Endothelial cell (in vitro differentiated cells): ENCODE measurements around the gene MAP4K1. TPM values are rescaled to one million over a fixed set of nuclear protein-coding genes. Genes with fewer than 3 reads are reported as not detected.
A peak's percentile ranks its signal among the peaks of the same experiment; 100 is the strongest.

Source experiments
- DNase-seq: peaks from one replicate; pipeline ENCODE4 v3.0.0; 2021; ENCODE audit warnings: low spot score
- H3K27ac Mint-ChIP-seq: one replicate; pipeline ENCODE4 v1.8.0; 2021; ENCODE audit warnings: mixed read lengths, inconsistent platforms; ENCODE audit not compliant: unreplicated experiment
- H3K27me3 Mint-ChIP-seq: one replicate; pipeline ENCODE4 v1.8.0; 2021; ENCODE audit warnings: mild to moderate bottlenecking, moderate library complexity, mixed read lengths, inconsistent platforms; ENCODE audit not compliant: unreplicated experiment
- H3K36me3 Mint-ChIP-seq: one replicate; pipeline ENCODE4 v1.8.0; 2021; ENCODE audit warnings: mild to moderate bottlenecking, low read depth, mixed read lengths, inconsistent platforms; ENCODE audit not compliant: unreplicated experiment
- H3K4me1 Mint-ChIP-seq: one replicate; pipeline ENCODE4 v1.8.0; 2021; ENCODE audit warnings: mild to moderate bottlenecking, mixed read lengths, inconsistent platforms; ENCODE audit not compliant: unreplicated experiment
- H3K4me3 Mint-ChIP-seq: one replicate; pipeline ENCODE4 v1.8.0; 2021; ENCODE audit warnings: mild to moderate bottlenecking, mixed read lengths, inconsistent platforms; ENCODE audit not compliant: unreplicated experiment
- H3K9me3 Mint-ChIP-seq: one replicate; pipeline ENCODE4 v1.8.0; 2021; ENCODE audit warnings: mixed read lengths, inconsistent platforms; ENCODE audit not compliant: unreplicated experiment
- total RNA-seq: library from RNA; stranded (reverse); fragmentation: NEBNext Ultra II Directional; extraction: Animal tissue kit (Norgen Biotek cat#: 25700); gene quantifications from one replicate; pipeline ENCODE4 v1.2.1, GENCODE V29; 2021; ENCODE audit not compliant: unreplicated experiment
- TF ChIP-seq, protein P1 (sequence below): fragments of 200-600 bp; sonication (generic); IDR thresholded peaks from one replicate; pipeline ENCODE4 v1.5.0; 2021; ENCODE audit warnings: antibody characterized with exemption; ENCODE audit not compliant: unreplicated experiment

The MAP4K1 gene
- total RNA-seq, 1 donor from 2014 or later, result 7.5 TPM

- Mint-ChIP-seq H3K9me3 (peaks cover 5% of the 10 kb centered on the region), H3K4me3 (peak overlapping the region; percentile 100), H3K4me1 (peaks cover 53% of the 10 kb centered on the region), H3K27me3 (peaks cover 19% of the 10 kb centered on the region), H3K27ac (peak overlapping the region; percentile 98), H3K36me3 (peaks cover 17% of the 10 kb centered on the region)
- TF ChIP-seq, protein P1, sequence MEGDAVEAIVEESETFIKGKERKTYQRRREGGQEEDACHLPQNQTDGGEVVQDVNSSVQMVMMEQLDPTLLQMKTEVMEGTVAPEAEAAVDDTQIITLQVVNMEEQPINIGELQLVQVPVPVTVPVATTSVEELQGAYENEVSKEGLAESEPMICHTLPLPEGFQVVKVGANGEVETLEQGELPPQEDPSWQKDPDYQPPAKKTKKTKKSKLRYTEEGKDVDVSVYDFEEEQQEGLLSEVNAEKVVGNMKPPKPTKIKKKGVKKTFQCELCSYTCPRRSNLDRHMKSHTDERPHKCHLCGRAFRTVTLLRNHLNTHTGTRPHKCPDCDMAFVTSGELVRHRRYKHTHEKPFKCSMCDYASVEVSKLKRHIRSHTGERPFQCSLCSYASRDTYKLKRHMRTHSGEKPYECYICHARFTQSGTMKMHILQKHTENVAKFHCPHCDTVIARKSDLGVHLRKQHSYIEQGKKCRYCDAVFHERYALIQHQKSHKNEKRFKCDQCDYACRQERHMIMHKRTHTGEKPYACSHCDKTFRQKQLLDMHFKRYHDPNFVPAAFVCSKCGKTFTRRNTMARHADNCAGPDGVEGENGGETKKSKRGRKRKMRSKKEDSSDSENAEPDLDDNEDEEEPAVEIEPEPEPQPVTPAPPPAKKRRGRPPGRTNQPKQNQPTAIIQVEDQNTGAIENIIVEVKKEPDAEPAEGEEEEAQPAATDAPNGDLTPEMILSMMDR, result no peak
- DNase-seq, result no peak
Observed at GRCh38 chr19:38647966-38648768, 30.4 kb upstream of the MAP4K1 start.

DNA sequence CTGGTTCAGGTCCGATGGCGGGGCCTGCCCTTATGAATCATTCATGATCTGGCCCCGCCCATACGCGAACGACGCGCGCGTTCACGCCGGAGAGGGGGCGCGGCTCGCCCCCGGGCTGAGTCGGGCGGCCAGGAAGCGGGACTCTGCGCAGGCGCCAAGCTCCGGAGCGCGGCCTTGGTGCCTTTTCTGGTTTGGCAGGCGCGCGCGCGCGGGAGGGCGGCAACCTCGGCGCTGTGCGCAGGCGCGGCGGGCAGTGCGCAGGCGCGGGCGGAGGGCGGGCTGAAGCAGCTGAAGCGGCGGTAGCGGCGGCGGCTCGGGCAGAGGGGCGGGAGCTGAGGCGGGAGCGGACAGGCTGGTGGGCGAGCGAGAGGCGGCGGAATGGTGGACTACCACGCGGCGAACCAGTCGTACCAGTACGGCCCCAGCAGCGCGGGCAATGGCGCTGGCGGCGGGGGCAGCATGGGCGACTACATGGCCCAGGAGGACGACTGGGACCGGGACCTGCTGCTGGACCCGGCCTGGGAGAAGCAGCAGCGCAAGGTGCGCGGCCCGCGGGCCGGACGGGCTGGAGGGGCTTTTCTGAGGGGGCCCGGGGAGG, 29.7 kb upstream of the MAP4K1 start, which contains the start of gene ACTN4:
ACTN4 (plus strand) TSS at position 282 of the 598 bp plus-strand sequence; CDS start at position 379, 97 bp downstream.
- TF ChIP-seq, protein P1, result no peak
- H3K9me3 Mint-ChIP-seq, result peaks cover 5% of the 10 kb centered on the region
- H3K27me3 Mint-ChIP-seq, result peaks cover 19% of the 10 kb centered on the region
- peaks cover 17% of the 10 kb centered on the region for H3K36me3 Mint-ChIP-seq
- H3K27ac Mint-ChIP-seq, result peak within 1 kb of the TSS; percentile 98
- DNase-seq, result peak; percentile 100
- H3K4me3 Mint-ChIP-seq, result peak within 1 kb of the TSS; percentile 100
- H3K4me1 Mint-ChIP-seq, result peaks cover 47% of the 10 kb centered on the region

GRCh38 chr19:38644719-38645118, 27.0 kb upstream of the MAP4K1 start:
- Mint-ChIP-seq H3K27me3 (peaks cover 18% of the 10 kb centered on the region), H3K27ac (no peak overlapping the region), H3K4me1 (peaks cover 30% of the 10 kb centered on the region), H3K36me3 (peaks cover 17% of the 10 kb centered on the region), H3K4me3 (no peak overlapping the region), H3K9me3 (peaks cover 5% of the 10 kb centered on the region)
- TF ChIP-seq, protein P1, result no peak
- no peak for DNase-seq

- no peak overlapping the region for H3K4me3 Mint-ChIP-seq
- no peak for DNase-seq
- H3K27ac Mint-ChIP-seq, result no peak overlapping the region
- H3K27me3 Mint-ChIP-seq, result peaks cover 2% of the 10 kb centered on the region
- TF ChIP-seq, protein P1, result no peak
- H3K4me1 Mint-ChIP-seq, result peaks cover 12% of the 10 kb centered on the region
- H3K9me3 Mint-ChIP-seq, result no peaks in the 10 kb centered on the region
- no peaks in the 10 kb centered on the region for H3K36me3 Mint-ChIP-seq
Observed at GRCh38 chr19:38642176-38642575, 24.4 kb upstream of the MAP4K1 start.

DNA sequence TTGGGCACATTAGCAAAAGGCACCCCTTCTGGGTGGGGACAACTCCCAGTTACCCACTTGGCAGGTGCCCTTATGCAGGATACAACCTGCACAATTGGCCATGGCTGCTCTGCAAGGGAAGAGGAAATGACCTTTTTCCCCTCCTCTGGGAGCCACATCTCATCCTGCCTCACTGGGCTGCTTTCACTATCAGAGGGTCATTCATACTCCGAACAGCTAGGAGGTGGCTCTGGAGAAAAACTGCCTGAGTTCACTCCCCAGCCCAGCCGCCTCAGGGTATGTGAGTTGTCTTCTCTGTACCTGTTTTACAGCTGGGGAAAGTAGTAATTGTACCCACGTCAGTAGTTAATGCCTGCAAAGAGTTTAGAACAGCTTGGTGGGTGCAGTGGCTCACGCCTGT, 22.6 kb upstream of the MAP4K1 start:
- TF ChIP-seq, protein P1, result no peak
- Mint-ChIP-seq H3K36me3 (no peaks in the 10 kb centered on the region), H3K4me1 (peaks cover 21% of the 10 kb centered on the region), H3K27ac (peak overlapping the region; percentile 52), H3K27me3 (peaks cover 4% of the 10 kb centered on the region), H3K4me3 (no peak overlapping the region), H3K9me3 (no peaks in the 10 kb centered on the region)
- DNase-seq, result peak; percentile 30
